ENCODE data around the gene UNC13C.

GRCh38 chr15:54528021-54528420 lies 549.8 kb downstream of the UNC13C start:
- no peak for TF ChIP-seq CTCF (IDR thresholded peaks at IDR 0.05)
- TF ChIP-seq POLR2A (IDR thresholded peaks at IDR 0.05): no peak

Data from vagina (tissue), 2 donors.